DMS 273 treated with DMSO at 0.1 percent for 48 hours (cell line): ENCODE results near the gene RNF157.
"Not testable (repeated sequence)": the region's sequence is repeated elsewhere in the genome, so short reads cannot be mapped to it uniquely, and the experiment has no call there.

Source experiments
- DNase-seq: peaks from one replicate; lab custom pipeline; 2025; lab: John Stamatoyannopoulos, UW

RNF157 gene

DNA sequence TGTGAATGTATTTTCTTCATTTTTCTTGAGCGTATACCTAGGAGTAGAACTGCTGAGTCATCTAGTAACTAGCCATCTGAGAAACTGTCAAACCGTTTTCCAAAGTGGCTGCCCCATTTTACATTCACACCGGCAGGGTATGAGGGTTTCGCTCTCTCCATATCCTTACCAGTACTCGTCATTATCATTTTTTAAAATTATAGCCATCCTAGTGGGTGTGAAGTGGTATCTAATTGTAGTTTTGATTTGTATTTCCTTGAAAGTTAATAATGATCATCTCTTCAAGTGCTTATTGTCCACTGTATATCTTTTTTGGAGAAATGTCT lies 6.0 kb downstream of the RNF157 start:
- DNase-seq, result no peak

DNA sequence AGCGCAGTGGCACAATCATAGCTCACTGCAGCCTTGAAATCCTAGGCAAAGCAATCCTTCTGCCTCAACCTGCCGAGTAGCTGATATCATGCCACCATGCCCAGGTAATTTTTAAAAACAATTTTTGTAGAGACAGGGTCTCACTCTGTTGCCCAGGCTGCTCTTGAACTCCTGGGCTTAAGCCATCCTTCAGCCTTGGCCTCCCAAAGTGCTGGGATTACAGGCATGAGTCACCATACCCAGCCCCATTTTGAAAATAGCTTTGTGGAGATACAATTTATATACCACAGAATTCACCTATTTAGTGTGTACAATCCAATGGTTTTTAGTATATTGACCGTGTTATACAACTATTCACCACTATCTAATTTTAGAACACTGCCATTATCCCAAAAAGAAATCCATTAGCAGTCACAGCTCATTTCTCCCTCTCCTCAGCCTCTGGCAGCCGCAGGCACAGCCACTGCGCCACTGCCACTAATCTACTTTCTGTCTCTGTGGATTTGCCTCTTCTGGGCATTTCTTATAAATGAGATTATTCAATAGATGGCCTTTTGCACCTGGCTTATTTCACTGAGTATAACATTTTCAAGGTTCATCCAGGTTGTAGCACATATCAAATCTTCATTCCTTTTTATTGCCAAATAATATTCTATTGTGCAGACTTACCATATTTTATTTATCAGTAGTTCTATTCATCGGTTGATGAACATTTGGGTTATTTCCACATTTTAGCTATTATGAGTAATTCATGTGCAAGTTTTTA lies 6.5 kb downstream of the RNF157 start:
- DNase-seq, result no peak

- DNase-seq, result no peak
These were observed 8.0 kb downstream of the RNF157 start for GRCh38 chr17:76232342-76232741.

DNA sequence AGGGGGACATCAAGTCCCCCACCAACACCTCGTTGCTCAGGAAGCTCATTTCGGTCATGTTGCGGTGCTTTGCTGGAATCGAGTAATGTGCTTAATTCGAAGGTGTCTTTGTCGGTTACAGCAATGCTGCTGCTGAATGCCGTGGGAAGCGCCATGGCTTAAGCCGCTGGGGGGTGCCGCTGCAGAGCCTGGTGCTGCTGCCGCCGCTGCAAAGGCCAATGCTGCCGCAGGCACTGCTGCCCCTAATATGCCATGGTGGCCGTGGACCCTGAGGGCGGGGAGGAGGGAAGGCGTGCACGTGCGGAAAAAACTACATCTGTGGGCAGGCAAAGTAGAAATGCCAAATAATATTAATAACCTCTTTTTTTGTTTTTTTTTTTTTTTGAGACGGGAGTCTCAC lies 13.5 kb downstream of the RNF157 start:
- not testable (repeated sequence) for DNase-seq

DNA sequence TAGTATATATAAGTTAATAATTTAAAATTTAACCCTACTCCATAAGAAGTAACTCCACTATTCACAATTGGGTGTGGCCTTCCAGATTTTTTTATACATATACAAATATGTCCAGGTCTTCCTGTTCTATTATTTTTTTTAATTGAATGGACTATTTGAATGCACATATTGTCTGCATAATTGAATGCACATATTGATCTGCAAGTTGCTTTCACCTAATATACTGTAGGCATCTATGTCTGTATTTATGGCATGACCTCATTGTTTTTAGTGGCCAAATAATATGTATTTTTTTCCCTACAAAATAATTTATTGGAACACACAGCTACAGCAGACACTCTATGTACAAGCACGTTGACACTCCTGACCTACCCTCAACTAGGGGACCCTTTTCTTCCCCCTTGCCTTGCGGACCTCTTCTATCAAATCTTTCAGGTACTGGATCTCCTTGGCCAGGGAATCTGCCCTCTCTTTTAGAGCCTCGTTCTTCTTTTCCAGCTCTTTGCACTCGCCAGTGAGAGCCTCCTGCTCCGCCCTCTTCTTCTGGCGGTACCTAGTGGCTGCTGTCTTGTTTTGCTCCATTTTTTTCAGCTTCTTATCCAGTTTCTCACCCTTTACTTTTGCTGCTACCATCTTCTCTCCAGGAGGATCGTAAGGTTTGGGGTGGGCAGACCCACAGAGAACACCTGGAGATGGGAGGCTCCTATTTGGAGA lies 14.8 kb downstream of the RNF157 start:
- not testable (repeated sequence) for DNase-seq

- no peak for DNase-seq
These were observed 16.5 kb downstream of the RNF157 start for GRCh38 chr17:76223802-76224201.

- no peak for DNase-seq
These were observed 20.5 kb downstream of the RNF157 start for GRCh38 chr17:76219670-76220383.

DNA sequence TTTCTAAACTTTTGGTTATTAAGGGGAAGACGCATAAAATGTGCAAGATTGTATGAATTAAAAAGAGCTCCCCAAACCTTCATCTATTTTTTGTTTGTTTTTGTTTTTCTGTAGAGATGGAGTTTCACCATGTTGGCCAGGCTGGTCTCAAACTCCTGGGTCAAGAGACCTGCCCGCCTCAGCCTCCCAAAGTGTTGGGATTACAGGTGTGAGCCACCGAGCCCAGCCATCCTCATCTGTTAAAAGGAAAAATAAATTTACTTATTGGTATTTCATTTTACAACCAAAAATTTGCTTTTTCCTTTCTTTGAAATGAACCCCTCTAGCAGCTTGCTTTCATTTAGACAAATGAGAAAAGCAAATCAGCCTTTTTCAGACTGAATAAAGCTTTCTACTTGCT lies 23.2 kb downstream of the RNF157 start:
- no peak for DNase-seq

DNA sequence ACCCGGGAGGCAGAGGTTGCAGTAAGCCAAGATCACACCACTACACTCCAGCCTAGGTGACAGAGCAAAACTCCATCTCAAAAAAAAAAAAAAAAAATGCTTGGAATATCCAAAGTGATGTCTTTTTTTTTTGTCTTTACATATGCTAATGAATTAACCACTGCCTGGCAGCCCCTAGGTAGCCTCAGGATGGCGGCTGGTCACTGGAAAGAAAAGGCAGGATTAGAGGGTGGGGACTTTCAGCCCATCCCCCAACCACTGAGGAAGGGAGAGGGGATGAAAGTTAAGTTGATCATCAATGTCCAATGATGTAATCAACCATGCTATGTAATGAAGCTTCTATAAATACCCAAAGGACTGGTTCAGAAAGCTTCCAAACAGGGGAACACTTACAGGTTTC lies 26.8 kb downstream of the RNF157 start:
- no peak for DNase-seq

DNA sequence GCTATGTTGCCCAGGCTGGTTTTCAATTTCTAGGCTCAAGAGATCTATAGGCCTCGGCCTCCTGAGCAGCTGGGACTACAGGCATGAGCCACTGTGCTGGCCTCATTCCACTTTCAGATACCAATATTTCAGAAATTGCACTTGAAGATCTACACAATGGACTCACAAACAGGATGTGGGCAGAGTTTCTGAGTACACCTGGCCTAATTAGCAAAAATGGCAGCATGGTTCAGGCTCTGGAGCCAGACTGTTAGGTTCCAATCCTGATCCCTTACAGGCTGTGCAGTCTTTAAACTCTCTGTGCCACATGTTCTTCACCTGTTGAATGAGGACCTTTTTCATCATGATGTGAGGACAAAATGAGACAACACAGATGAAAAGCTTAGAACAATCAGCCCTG lies 32.2 kb downstream of the RNF157 start:
- DNase-seq, result no peak

DNA sequence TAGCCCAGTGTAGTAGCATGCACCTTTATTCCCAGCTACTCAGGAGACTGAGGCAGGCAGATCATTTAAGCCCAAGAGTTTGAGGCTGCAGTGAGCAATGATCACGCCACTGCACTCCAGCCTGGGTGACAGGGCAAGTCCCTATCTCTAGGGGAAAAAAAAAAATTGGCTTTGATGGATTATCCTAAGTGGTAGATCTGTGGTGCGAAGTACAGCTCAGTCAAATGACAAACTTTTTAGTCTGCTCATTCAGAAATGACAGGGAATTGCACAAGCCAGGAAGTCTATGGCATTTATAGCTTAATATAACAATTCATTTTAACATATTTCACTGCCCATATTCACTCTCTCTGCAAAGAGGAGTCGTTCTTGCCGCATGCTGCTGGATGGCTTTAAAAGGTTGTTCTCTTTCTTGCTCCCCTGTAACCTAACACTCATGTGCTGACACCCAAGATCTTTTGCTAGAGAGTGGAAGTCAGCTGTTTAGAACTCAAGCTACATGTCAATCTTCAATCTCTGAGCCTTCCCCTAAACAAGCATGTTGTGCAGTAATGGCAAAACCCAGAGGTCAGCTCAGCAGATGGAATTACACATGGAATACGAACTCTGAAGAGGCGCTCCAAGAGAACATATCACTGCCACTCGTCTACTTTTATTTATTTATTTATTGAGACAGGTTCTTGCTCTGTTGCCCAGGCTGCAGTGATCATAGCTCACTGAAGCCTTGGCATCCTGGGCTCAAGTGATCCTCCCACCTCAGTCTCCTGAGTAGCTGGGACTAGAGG lies 32.8 kb downstream of the RNF157 start:
- no peak for DNase-seq

- DNase-seq, result not testable (repeated sequence)
These were observed 34.6 kb downstream of the RNF157 start for GRCh38 chr17:76205542-76206144.

DNA sequence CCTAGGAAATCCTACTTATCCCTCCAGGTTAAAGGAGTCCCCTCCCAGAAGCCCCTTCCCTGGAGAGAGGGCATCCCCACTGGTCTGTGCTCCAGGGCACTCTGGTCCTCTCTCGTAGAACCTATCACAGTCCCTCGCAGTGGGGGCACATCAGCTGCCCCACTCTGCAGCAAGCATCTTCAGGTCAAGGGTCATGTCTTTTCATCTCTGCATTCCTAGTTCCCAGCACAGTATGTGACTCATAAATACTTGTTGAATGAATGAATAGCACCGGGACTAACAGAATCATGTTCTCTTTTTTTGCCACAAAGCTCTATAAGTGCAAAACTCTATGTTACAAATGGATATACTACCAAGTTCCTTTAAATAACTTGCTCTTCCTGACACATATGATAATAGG lies 36.0 kb downstream of the RNF157 start:
- DNase-seq, result no peak

DNA sequence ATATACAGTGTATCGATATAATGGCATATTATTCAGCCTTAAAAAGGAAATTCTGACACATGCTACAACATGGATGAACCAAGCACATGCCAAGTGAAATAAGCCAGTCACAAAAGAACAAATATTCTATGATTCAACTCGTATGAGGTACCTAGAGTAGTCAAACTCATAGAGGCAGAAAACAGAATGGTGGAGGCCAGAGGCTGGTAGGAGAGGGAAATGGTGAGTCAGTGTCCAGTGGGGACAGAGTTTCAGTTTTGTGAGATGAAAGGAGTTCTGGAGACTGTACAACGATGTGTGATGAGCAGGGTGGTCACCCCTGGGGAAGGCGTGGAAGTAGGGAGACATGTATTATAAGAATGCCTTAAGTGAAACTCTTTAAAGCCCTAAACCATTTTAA lies 39.9 kb downstream of the RNF157 start:
- DNase-seq, result no peak

- no peak for DNase-seq
These were observed 40.8 kb downstream of the RNF157 start for GRCh38 chr17:76199469-76199868.

DNA sequence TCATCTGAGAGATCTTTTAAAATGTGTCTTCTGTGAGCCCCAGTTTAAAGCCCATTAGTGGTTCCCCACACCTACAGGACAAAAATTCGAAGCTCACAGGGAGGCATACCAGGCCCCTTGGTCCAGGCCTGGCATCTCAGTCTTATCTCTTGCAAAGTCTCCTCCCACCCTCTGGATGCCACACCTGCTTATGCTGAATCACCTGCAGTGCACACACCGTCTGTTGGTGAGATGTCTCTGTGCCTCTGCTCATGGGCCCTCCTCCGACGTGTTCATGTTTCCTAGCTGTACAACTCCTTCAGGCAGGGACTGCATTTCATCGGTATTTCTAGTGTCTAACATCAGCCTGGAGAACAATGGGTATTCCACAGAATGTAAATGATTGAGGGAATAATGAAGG lies 41.6 kb downstream of the RNF157 start:
- no peak for DNase-seq

- no peak for DNase-seq
These were observed 42.4 kb downstream of the RNF157 start for GRCh38 chr17:76197911-76198310.

DNA sequence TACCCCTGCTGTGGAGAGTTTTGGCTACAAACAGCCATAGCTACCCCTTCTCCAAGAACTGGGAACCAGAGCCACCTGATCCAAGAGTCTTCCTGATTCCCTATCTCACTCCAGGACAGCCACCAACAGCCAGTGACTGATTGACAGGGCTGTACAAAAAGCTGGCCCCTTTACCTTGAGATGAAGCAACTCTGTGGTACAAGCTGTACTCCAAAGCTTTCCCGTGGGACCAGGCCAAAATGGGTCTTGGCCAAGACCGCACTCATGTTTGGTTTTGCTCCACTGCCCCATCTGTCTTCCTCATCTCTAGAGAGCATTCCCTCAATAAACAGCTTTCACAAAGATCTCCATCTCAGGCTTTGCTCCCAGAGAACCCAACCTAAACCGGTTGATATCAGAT lies 43.6 kb downstream of the RNF157 start:
- DNase-seq, result peak; percentile 73

DNA sequence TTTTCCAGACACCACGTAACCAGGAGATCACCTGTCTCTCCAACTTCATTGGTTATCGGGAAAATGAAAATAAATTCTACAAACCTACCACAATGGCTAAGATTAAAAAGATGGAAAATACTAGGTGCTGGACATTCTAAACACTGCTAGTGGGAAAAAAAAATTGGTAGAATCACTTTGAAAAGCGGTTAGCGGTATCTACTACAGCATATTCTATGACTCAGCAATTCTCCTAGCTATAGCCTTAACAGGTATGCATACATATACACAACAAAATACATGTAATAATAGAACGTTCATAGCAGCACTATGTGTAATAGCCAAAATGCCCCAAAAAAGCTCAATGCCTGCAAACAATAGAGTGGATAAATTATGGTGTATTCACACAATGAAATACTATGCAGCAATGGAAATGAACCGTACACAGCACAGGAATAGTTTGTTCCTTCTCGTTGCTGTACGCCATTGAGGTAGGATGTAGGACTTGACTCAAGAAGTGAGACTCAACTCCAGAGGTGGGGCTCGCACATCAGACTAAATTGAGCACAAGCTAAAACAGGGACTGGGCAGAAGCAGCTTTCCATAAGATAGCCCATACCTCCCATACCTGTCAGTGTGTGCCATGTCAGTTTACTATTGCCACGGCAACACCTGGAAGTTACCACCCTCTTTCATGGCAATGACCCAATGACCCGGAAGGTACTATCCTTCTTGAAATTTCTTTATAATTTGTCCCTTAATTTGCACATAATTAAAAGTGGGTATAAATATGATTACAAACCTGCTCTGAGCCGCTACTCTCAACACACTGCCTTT lies 44.8 kb downstream of the RNF157 start:
- no peak for DNase-seq

DNA sequence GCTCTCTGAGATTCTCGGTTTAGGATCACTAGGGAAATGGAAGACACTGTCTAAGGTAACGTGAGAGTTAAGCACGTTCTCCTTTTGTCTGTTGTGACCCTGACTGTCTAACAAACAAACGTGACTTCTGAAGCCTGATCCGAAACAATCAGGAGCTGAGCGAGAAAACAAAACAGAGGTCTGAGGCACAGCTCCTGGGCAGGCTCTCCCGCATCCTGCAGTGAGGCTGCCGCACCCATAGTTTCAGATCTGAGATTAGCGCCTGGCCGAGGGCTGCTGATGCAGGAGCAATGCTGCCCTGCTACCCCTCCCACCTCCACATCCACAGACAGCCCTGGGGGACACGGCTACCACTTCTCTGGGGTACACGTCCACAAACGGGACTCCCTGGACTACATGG lies 46.7 kb downstream of the RNF157 start:
- no peak for DNase-seq

DNA sequence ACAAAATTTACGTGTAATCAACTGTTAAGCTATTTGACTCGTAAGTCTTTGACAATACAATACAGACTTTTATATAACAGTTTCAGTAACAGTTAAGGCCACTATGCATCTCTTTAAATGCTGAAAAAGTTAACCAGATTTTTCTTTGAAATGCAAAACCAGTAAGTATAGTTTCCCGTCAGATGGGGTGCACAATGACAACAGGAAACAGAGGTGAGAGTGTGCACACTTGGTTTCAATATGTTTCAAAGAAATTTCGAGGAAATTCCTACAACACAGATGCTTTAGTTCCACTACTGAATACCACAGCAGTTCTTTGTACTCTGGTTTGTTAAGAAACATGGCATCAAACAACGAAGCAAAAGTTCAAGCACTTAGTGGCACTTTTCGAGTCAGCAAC lies 48.4 kb downstream of the RNF157 start:
- no peak for DNase-seq
